GM23248 (cell line): ENCODE measurements around the gene MORN1. TPM values are rescaled to one million over a fixed set of nuclear protein-coding genes. Genes with fewer than 3 reads are reported as not detected.
A peak's percentile ranks its signal among the peaks of the same experiment; 100 is the strongest.
"Not testable (repeated sequence)": the region's sequence is repeated elsewhere in the genome, so short reads cannot be mapped to it uniquely, and the experiment has no call there.

Experiments used
- DNase-seq: peaks from one replicate; pipeline ENCODE4 v3.0.0-alpha.2; 2015
- H2AFZ ChIP-seq: fragments of 200-600 bp; sonication (generic); 2 replicates; pipeline ENCODE4 v1.6.1; 2016; ENCODE audit warnings: antibody characterized with exemption
- H3F3A ChIP-seq: fragments of 200-600 bp; sonication (generic); 2 replicates; pipeline ENCODE4 v1.6.1; 2016; ENCODE audit warnings: mild to moderate bottlenecking, antibody characterized with exemption, mixed run types; ENCODE audit not compliant: insufficient read depth
- H3K27ac ChIP-seq: fragments of 200-600 bp; sonication (generic); 2 replicates; pipeline ENCODE4 v1.5.1; 2016; ENCODE audit warnings: mild to moderate bottlenecking
- H3K27me3 ChIP-seq: fragments of 200-600 bp; sonication (generic); replicated peaks from 2 replicates; pipeline ENCODE4 v1.6.1; 2016; ENCODE audit warnings: mild to moderate bottlenecking; ENCODE audit not compliant: insufficient read depth
- H3K36me3 ChIP-seq: fragments of 200-600 bp; sonication (generic); 2 replicates; pipeline ENCODE4 v1.6.1; 2016; ENCODE audit warnings: low read depth, mild to moderate bottlenecking
- H3K4me1 ChIP-seq: fragments of 200-600 bp; sonication (generic); 2 replicates; pipeline ENCODE4 v1.6.1; 2016; ENCODE audit warnings: mild to moderate bottlenecking; ENCODE audit not compliant: insufficient read depth
- H3K4me2 ChIP-seq: fragments of 200-600 bp; sonication (generic); one replicate; pipeline ENCODE4 v1.6.1; 2016; ENCODE audit warnings: mild to moderate bottlenecking; ENCODE audit not compliant: unreplicated experiment
- H3K4me3 ChIP-seq: fragments of 200-600 bp; sonication (generic); 2 replicates; pipeline ENCODE4 v1.5.1; 2016; ENCODE audit warnings: mild to moderate bottlenecking
- H3K79me2 ChIP-seq: fragments of 200-600 bp; sonication (generic); 2 replicates; pipeline ENCODE4 v1.6.1; 2016; ENCODE audit warnings: mild to moderate bottlenecking; ENCODE audit not compliant: insufficient read depth
- H3K9ac ChIP-seq: fragments of 200-600 bp; sonication (generic); 2 replicates; pipeline ENCODE4 v1.6.1; 2016; ENCODE audit warnings: mild to moderate bottlenecking
- H3K9me2 ChIP-seq: fragments of 200-600 bp; sonication (generic); 2 replicates; pipeline ENCODE4 v1.6.1; 2016; ENCODE audit warnings: mixed run types, mild to moderate bottlenecking, moderate library complexity; ENCODE audit not compliant: insufficient read depth
- H3K9me3 ChIP-seq: fragments of 200-600 bp; sonication (generic); one replicate; pipeline ENCODE4 v1.6.1; 2017; ENCODE audit warnings: low read depth
- H4K20me1 ChIP-seq: fragments of 200-600 bp; sonication (generic); 2 replicates; pipeline ENCODE4 v1.6.0; 2016; ENCODE audit not compliant: insufficient read depth
- EZH2 ChIP-seq: fragments of 200-600 bp; sonication (generic); IDR thresholded peaks from 2 replicates; pipeline ENCODE4 v1.6.1; 2018; ENCODE audit warnings: antibody characterized with exemption, mild to moderate bottlenecking; ENCODE audit not compliant: insufficient read depth, poor library complexity, severe bottlenecking
- EZH2phosphoT487 ChIP-seq: fragments of 200-600 bp; sonication (generic); IDR thresholded peaks from 2 replicates; pipeline ENCODE4 v1.6.1; 2018; ENCODE audit warnings: antibody characterized with exemption, moderate library complexity, mild to moderate bottlenecking, low read depth; ENCODE audit not compliant: insufficient read depth
- WGBS, 2 experiments: methylation state at CpG; one replicate each; pipeline ENCODE4 v1.1.6; 2015 to 2017; ENCODE audit warnings: low lambda C conversion rate in 2 of 2, low coverage in 1 of 2; ENCODE audit errors: missing lambda C conversion rate in 2 of 2; 5-methylcytosine and 5-hydroxymethylcytosine counted together
- in situ Hi-C: fragments of 300-500 bp; cut with MboI; formaldehyde crosslinking; loops from 2 replicates; pipeline ENCODE4 v1.15.0; 2020
- polyA plus RNA-seq: library from polyadenylated mRNA; unstranded; fragments of >200 nt; fragmentation: Nextera tagmentation; extraction: Ambion mirVana; gene quantifications from 2 replicates; pipeline ENCODE4 v1.2.1, GENCODE V29; 2016
- total RNA-seq: library from RNA; depleted of rRNA; stranded (reverse); fragments of >200 nt; shearing (Covaris generic); gene quantifications from 2 replicates; pipeline ENCODE4 v1.2.3, GENCODE V29; 2014; rRNA removed

Gene MORN1
- total RNA-seq (6.3 and 8.8 TPM in 2 replicates), polyA plus RNA-seq (5.5 and 7.2 TPM in 2 replicates)

DNA sequence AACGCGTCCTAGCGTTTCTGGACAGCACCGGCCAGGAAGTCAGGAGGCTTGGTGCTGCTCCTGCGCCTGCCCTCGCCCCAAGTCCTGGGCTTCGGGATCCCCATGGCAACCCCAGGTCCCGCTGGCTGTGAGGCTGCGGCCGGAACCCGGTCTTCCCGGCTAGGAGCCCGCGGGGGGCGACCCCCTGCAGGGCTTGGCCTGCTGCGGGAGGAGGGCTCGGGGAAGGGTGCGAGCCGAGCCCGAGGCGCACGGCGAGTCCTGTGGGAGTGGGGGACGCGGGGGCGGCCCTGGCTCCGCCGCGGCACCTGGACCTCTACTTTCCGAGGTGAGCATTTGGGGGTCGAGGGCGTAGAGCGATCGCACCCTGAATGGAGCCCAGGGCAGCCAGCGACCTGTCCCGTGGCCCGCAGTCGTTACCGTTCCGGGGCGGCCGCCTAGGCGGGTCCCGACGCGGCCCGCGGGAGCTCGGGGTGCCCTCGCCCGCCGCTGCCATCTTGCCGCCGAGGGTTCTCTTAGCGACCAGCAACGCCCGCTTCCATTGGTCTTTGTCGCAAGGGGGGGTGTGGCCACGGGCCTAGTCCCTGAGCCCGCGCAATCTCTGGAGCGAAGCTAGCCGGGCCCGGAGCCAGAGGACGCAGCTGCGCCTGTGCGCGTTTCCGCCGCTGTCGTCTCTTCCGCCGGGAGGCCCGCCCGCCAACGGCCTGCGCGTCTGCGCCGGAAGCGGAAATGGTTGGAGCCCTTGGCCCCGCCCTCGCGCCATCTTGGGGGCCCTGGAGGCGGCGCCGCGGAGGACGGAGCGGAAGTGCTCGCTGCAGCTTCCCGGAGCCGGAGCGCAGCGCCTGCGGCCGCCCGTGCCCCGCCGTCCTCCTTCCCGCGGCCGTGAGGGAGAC, at the start of gene MORN1, which contains the start of gene RER1:
TSS of gene MORN1 (minus strand) at position 514 of the 890 bp plus-strand sequence. CDS start at position 493, 21 bp downstream.
TSS of gene RER1 (plus strand) at position 801 of the 890 bp plus-strand sequence. CDS start 3,950 bp downstream, outside the sequence.
- DNase-seq = peak; percentile 100
- Histone ChIP-seq H3K4me2 (peak within 1 kb of the TSS; percentile 98), H3K4me1 (peaks cover 11% of the 10 kb centered on the region), H3K9me3 (no peaks in the 10 kb centered on the region), H4K20me1 (no peaks in the 10 kb centered on the region), H3K27me3 (no peaks in the 10 kb centered on the region), H2AFZ (peak within 1 kb of the TSS; percentile 82), H3K9ac (peak within 1 kb of the TSS; percentile 89), H3K79me2 (peaks cover 60% of the 10 kb centered on the region), H3K9me2 (no peaks in the 10 kb centered on the region), H3K27ac (peak within 1 kb of the TSS; percentile 55), H3K36me3 (no peaks in the 10 kb centered on the region; the same call in 1 of the 2 replicates), H3F3A (no peaks in the 10 kb centered on the region), H3K4me3 (peak within 1 kb of the TSS; percentile 88)
- in situ Hi-C loops = no loop called here
- 0 to 1% methylated on average over 88 to 91 of the region's 103 CpGs for WGBS, 2 experiments
- TF ChIP-seq EZH2 (no peak), EZH2phosphoT487 (no peak)

DNA sequence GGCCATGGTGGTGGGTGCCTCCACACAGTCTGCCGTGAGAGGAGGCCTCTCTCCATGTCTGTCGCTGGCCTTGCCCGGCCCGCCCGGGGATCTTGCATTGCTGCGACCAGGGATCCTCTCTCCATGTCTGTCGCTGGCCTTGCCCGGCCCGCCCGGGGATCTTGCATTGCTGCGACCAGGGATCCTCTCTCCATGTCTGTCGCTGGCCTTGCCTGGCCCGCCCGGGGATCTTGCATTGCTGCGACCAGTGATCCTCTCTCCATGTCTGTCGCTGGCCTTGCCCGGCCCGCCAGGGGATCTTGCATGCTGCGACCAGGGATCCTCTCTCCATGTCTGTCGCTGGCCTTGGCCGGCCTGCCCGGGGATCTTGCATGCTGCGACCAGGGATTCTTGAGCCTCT, 49.0 kb upstream of the MORN1 start:
- H3K4me1 ChIP-seq, H3K9ac ChIP-seq, H3K79me2 ChIP-seq, DNase-seq, H3K4me2 ChIP-seq, H3K9me2 ChIP-seq, H3K9me3 ChIP-seq, in situ Hi-C loops, H2AFZ ChIP-seq, H4K20me1 ChIP-seq, H3K4me3 ChIP-seq, H3K36me3 ChIP-seq, H3F3A ChIP-seq, H3K27ac ChIP-seq: not testable (repeated sequence)
- peaks cover 27% of the 10 kb centered on the region for H3K27me3 ChIP-seq
- WGBS, 2 experiments = 84 to 85% methylated on average over 8 to 23 of the region's 23 CpGs

- DNase-seq = no peak
- Histone ChIP-seq H3K4me1 (no peaks in the 10 kb centered on the region), H3K9ac (no peak overlapping the region), H3F3A (no peaks in the 10 kb centered on the region), H3K4me2 (no peak overlapping the region), H4K20me1 (no peaks in the 10 kb centered on the region), H3K27ac (no peak overlapping the region), H3K4me3 (no peak overlapping the region), H3K79me2 (no peaks in the 10 kb centered on the region), H3K36me3 (no peaks in the 10 kb centered on the region), H2AFZ (no peak overlapping the region), H3K27me3 (peaks cover 21% of the 10 kb centered on the region), H3K9me3 (no peaks in the 10 kb centered on the region), H3K9me2 (no peaks in the 10 kb centered on the region)
- no peak for TF ChIP-seq EZH2phosphoT487
- TF ChIP-seq EZH2 = no peak
- in situ Hi-C loops = no loop called here
- WGBS, 2 experiments = 4 to 7% methylated on average over 15 of the region's 15 CpGs
These were observed 48.0 kb upstream of the MORN1 start for GRCh38 chr1:2439369-2439768.

GRCh38 chr1:2438641-2439040, 47.3 kb upstream of the MORN1 start:
- no peaks in the 10 kb centered on the region for H3K4me1 ChIP-seq
- no peak for DNase-seq
- H3K9ac ChIP-seq = no peak overlapping the region
- TF ChIP-seq EZH2phosphoT487 (no peak), EZH2 (no peak)
- no peaks in the 10 kb centered on the region for H3K79me2 ChIP-seq
- no peak overlapping the region for H2AFZ ChIP-seq
- H3K9me3 ChIP-seq = no peaks in the 10 kb centered on the region
- WGBS, 2 experiments = 51 to 64% methylated on average over 13 to 14 of the region's 14 CpGs
- no peaks in the 10 kb centered on the region for H3K36me3 ChIP-seq
- peaks cover 25% of the 10 kb centered on the region for H3K27me3 ChIP-seq
- H4K20me1 ChIP-seq = no peaks in the 10 kb centered on the region
- no peak overlapping the region for H3K4me3 ChIP-seq
- H3K4me2 ChIP-seq = no peak overlapping the region
- H3K9me2 ChIP-seq = no peaks in the 10 kb centered on the region
- in situ Hi-C loops = no loop called here
- H3K27ac ChIP-seq = no peak overlapping the region
- H3F3A ChIP-seq = no peaks in the 10 kb centered on the region
